Measurements from ENCODE around the gene MED9. TPM values are rescaled to one million over a fixed set of nuclear protein-coding genes. Genes with fewer than 3 reads are reported as not detected.

The MED9 gene
- total and polyA plus RNA-seq, 9 of the 15 experiments (the other 6 are each of a cell fraction or from before 2014, with no cell fraction given), result 2.2 to 15.8 (median 12.7) TPM

- no peaks in the 10 kb centered on the region for H4K20me1 ChIP-seq (replicated peaks; ENCODE audit: control insufficient read depth, insufficient read depth, low read length)
- no peak for FAIRE-seq
- intact Hi-C loops (cut with micrococcal nuclease), result no loop called here
Measured at GRCh38 chr17:17493986-17494466, 17.2 kb downstream of the MED9 start.

More at GRCh38 chr17:17493986-17494466, 17.2 kb downstream of the MED9 start:
- ATAC-seq (no peak), DNase-seq (ENCODE audit: extremely low read depth in 1 of 4, low spot score in 3 of 4) (no peak)
- POLR2A ChIA-PET, result no interaction called here
- in situ Hi-C loops (cut with MboI), result no loop called here
- no peak overlapping the region for H3K4me2 ChIP-seq (ENCODE audit: insufficient read depth, low read length)
- H3K27ac ChIP-seq (ENCODE audit: extremely low read depth, low read depth, low read length), result no peak overlapping the region
- H3K27me3 ChIP-seq (ENCODE audit: control insufficient read depth in 2 of 2, insufficient read depth in 2 of 2, low read length in 2 of 2), result no peaks in the 10 kb centered on the region; a peak in 1 of 5 replicates
- H3K4me1 ChIP-seq (replicated peaks in 1 of 2; ENCODE audit: control insufficient read depth in 2 of 2, insufficient read depth in 2 of 2, low read length in 2 of 2), result peaks cover 0 to 20% of the 10 kb centered on the region in 2 experiments; a peak in 3 of 5 replicates
- H3K4me3 ChIP-seq, result no peak overlapping the region
- CTCF ChIA-PET (ENCODE audit: low intra/inter-chr PET ratio), result no interaction called here
- BruUV-seq (replicated peaks), result no TSS peak
- no peaks in the 10 kb centered on the region for H3K9me1 ChIP-seq (ENCODE audit: control insufficient read depth, insufficient read depth, low read length)
- H3K79me2 ChIP-seq (ENCODE audit: control insufficient read depth, insufficient read depth, low read length), result no peaks in the 10 kb centered on the region; the same call in 2 of the 3 replicates
- H3K9me3 ChIP-seq (replicated peaks; ENCODE audit: control insufficient read depth, insufficient read depth, low read depth, low read length), result no peaks in the 10 kb centered on the region
- H3K9ac ChIP-seq (ENCODE audit: insufficient read depth in 1 of 2, low read depth in 2 of 2, low read length in 2 of 2), result no peak overlapping the region
- TF ChIP-seq DPF2 (IDR thresholded peaks at IDR 0.05) (no peak), KLF1 (tag; IDR thresholded peaks at IDR 0.05) (no peak), ESRRB (CRISPR knock-in tag; IDR thresholded peaks at IDR 0.05; ENCODE audit: borderline replicate concordance) (no peak), CHD1 (IDR thresholded peaks at IDR 0.05; ENCODE audit: low read length) (no peak), SAP30 (IDR thresholded peaks at IDR 0.05; ENCODE audit: borderline replicate concordance, insufficient read depth, low read depth, low read length, poor library complexity, severe bottlenecking) (no peak), THRAP3 (IDR thresholded peaks at IDR 0.05; ENCODE audit: borderline replicate concordance) (no peak), MCM7 (IDR thresholded peaks at IDR 0.05) (no peak), HDAC2 (IDR thresholded peaks at IDR 0.05) (no peak), NR2C1 (IDR thresholded peaks at IDR 0.05) (no peak), NR2C1 (tag; IDR thresholded peaks at IDR 0.05) (no peak), POLR3A (IDR thresholded peaks at IDR 0.05; ENCODE audit: borderline replicate concordance, extremely low read depth, insufficient read depth, insufficient read length) (no peak), ZFP36 (IDR thresholded peaks at IDR 0.05; ENCODE audit: low read depth, low read length, partially characterized antibody) (no peak), SIX5 (IDR thresholded peaks at IDR 0.05; ENCODE audit: borderline replicate concordance in 1 of 2, insufficient read depth in 1 of 2, low read depth in 1 of 2, low read length in 2 of 2) (no peak), SOX6 (IDR thresholded peaks at IDR 0.05) (no peak), XRCC4 (IDR thresholded peaks at IDR 0.05; ENCODE audit: extremely low read depth, insufficient read depth, insufficient read length) (no peak), ZNF592 (IDR thresholded peaks at IDR 0.05) (no peak)
- WGBS (ENCODE audit: insufficient coverage, low coverage, missing lambda C conversion rate), result 93% methylated on average over 3 of the region's 5 CpGs
- no peak overlapping the region for H2AFZ ChIP-seq (ENCODE audit: low read depth, low read length)
- peaks cover 37% of the 10 kb centered on the region; the same call in 2 of the 3 replicates for H3K36me3 ChIP-seq (ENCODE audit: control insufficient read depth, insufficient read depth, low read length)

Data from K562 (cell line).